ENCODE data around the gene ADD3. TPM values are rescaled to one million over a fixed set of nuclear protein-coding genes. Genes with fewer than 3 reads are reported as not detected.
A peak's percentile ranks its signal among the peaks of the same experiment; 100 is the strongest.

Gene ADD3
- total RNA-seq, 2 donors from 2014 or later: 91.1 to 659 TPM

DNA sequence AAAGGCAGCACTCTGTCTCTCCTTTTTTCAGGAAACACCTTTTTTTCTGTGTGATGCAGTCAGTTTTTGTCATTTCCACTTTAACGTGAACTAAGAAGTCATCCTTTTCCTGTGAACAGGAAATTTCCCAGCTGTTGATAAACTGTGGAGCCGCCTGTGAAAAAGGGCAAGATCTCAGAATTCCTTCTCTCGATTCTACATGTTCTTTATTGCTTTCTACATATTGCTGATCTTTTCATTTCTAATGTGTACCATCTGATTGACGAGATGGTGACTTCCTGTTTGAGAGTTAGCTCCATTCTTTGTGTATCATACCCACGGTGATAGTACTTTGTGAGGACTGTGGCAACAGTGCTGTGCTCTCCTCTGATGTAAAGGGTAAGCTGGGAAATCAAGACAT is 50.4 kb downstream of the ADD3 start:
- H3K4me1 ChIP-seq (ENCODE audit: control insufficient read depth in 1 of 2, low read depth in 2 of 2): peaks cover 18 to 44% of the 10 kb centered on the region in 2 donors
- no peaks in the 10 kb centered on the region for H3K27me3 ChIP-seq (replicated peaks; ENCODE audit: insufficient read depth)
- H3K4me3 ChIP-seq: peak overlapping the region; percentile 15
- H3K36me3 ChIP-seq: no peaks in the 10 kb centered on the region
- ATAC-seq (ENCODE audit: insufficient number of reproducible peaks, low FRiP score, low read depth) (no peak), DNase-seq (ENCODE audit: low spot score) (no peak)
- TF ChIP-seq, protein P1, sequence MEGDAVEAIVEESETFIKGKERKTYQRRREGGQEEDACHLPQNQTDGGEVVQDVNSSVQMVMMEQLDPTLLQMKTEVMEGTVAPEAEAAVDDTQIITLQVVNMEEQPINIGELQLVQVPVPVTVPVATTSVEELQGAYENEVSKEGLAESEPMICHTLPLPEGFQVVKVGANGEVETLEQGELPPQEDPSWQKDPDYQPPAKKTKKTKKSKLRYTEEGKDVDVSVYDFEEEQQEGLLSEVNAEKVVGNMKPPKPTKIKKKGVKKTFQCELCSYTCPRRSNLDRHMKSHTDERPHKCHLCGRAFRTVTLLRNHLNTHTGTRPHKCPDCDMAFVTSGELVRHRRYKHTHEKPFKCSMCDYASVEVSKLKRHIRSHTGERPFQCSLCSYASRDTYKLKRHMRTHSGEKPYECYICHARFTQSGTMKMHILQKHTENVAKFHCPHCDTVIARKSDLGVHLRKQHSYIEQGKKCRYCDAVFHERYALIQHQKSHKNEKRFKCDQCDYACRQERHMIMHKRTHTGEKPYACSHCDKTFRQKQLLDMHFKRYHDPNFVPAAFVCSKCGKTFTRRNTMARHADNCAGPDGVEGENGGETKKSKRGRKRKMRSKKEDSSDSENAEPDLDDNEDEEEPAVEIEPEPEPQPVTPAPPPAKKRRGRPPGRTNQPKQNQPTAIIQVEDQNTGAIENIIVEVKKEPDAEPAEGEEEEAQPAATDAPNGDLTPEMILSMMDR (IDR thresholded peaks at IDR 0.05): no peak
- no peaks in the 10 kb centered on the region for H3K9me3 ChIP-seq
- no peak overlapping the region for H3K27ac ChIP-seq

DNA sequence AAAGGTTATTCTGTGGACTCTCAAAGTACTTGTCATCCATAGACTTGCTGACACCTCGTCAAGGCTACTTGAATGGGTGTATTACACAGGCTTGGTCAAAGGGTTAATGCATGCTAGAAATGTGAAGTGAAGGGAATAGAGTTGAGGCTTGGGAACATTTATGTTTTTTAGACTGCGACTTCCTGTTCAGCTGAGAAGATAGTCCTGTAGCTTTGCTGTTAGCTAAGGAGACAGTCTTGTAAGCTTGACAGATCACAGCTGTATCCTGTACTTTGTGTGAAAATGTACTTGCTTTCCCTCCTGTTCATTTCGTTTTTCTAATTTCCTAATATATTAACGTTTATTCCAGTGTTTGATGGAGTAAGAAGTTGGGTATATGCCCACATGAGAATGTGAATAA is 52.1 kb downstream of the ADD3 start:
- TF ChIP-seq, protein P1 (IDR thresholded peaks at IDR 0.05): no peak
- peaks cover 22 to 46% of the 10 kb centered on the region in 2 donors for H3K4me1 ChIP-seq (ENCODE audit: control insufficient read depth in 1 of 2, low read depth in 2 of 2)
- H3K27ac ChIP-seq: no peak overlapping the region
- H3K36me3 ChIP-seq: no peaks in the 10 kb centered on the region
- H3K27me3 ChIP-seq (replicated peaks; ENCODE audit: insufficient read depth): no peaks in the 10 kb centered on the region
- no peaks in the 10 kb centered on the region for H3K9me3 ChIP-seq
- H3K4me3 ChIP-seq: no peak overlapping the region
- no peak for DNase-seq (ENCODE audit: low spot score)
- ATAC-seq (ENCODE audit: insufficient number of reproducible peaks, low FRiP score, low read depth): no peak

DNA sequence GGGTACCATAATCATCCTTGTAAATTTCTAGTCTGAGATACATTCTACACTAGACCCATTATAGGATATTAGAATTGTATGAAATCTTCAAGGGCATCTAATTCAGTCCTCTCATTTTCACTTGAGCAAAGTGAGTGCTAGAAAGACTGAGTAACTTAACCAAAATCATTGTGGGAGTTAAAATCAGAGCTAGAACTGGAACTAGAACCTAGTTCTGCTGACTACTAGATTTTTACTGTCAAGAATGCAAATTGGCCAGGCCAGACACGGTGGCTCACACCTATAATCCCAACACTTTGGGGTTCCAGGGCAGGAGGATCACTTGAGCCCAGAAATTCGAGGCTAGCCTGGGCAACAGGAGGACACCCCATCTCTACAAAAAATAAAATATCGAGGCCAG is 53.9 kb downstream of the ADD3 start:
- ATAC-seq (ENCODE audit: insufficient number of reproducible peaks, low FRiP score, low read depth): no peak
- DNase-seq (ENCODE audit: low spot score): no peak

DNA sequence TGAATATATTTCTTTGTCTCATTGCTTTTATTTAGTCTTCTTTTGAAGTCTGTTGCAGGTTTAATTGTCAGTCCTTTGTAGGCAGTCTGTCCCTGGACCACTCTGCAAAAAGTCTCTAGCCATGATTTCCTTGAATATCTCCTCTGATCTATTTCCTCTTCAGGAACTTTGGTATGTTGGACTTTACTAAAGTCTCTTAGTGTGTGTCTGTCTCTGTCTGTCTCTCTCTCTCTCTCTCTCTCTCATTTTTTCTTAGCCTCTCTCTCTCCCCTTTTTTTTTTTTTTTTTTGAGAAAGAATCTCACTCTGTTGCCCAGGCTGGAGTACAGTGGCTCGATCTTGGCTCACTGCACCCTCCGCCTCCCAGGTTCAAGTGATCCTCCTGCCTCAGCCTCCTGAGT is 57.5 kb downstream of the ADD3 start:
- no peaks in the 10 kb centered on the region for H3K36me3 ChIP-seq
- no peak for DNase-seq (ENCODE audit: low spot score)
- TF ChIP-seq, protein P1 (IDR thresholded peaks at IDR 0.05): no peak
- no peaks in the 10 kb centered on the region for H3K9me3 ChIP-seq
- H3K4me3 ChIP-seq: no peak overlapping the region
- H3K4me1 ChIP-seq (ENCODE audit: control insufficient read depth in 1 of 2, low read depth in 2 of 2): peaks cover 17 to 33% of the 10 kb centered on the region in 2 donors
- no peak for ATAC-seq (ENCODE audit: insufficient number of reproducible peaks, low FRiP score, low read depth)
- no peak overlapping the region for H3K27ac ChIP-seq
- H3K27me3 ChIP-seq (replicated peaks; ENCODE audit: insufficient read depth): no peaks in the 10 kb centered on the region

More for the DNA sequence above, 53.9 kb downstream of the ADD3 start:
- Histone ChIP-seq H3K4me3 (no peak overlapping the region), H3K27me3 (replicated peaks; ENCODE audit: insufficient read depth) (no peaks in the 10 kb centered on the region), H3K4me1 (ENCODE audit: control insufficient read depth in 1 of 2, low read depth in 2 of 2) (peaks cover 19 to 28% of the 10 kb centered on the region in 2 donors), H3K36me3 (no peaks in the 10 kb centered on the region), H3K9me3 (no peaks in the 10 kb centered on the region), H3K27ac (no peak overlapping the region)
- TF ChIP-seq, protein P1 (IDR thresholded peaks at IDR 0.05): no peak

DNA sequence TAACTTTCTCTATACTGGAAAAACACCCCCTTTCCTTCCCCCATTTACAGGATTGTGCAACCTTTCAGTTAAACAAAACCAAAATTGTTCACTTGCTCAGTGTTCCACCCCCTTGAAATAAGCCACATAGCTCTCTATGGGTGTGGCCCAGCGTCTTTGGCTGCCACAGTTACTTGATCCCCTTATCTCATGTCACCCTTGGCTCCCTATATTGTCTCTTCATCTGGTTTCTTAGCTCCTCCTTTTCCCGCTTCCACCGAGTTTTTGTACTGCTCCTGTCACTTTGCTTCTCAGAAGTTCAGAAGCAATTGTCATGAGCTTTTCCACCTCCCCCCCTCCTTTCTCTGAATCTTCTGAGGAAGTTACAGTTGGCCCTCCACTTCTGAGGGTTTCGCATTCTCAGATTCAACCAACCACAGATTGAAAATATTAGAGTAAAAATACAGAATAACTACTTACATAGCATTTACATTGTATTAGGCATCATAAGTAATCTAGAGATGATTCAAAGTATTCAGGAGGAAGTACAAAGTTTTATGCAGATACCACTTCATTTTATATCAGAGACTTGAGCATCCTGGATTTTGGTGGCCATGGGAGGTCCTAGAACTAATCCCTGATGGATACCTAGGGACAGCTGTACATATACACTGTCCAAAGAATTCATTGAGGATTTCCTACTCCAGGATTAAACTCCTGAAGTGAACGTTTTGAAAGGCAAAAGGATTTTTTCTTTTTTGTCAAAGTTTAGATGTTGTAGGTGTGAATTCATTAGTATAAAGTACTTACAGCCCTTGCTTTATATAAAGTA is 60.4 kb downstream of the ADD3 start:
- Histone ChIP-seq H3K36me3 (no peaks in the 10 kb centered on the region), H3K27ac (peak overlapping the region in 1 of 2 donors; percentile 22), H3K9me3 (no peaks in the 10 kb centered on the region), H3K4me3 (no peak overlapping the region), H3K27me3 (replicated peaks; ENCODE audit: insufficient read depth) (no peaks in the 10 kb centered on the region), H3K4me1 (ENCODE audit: control insufficient read depth in 1 of 2, low read depth in 2 of 2) (peaks cover 21 to 43% of the 10 kb centered on the region in 2 donors)
- no peak for DNase-seq (ENCODE audit: low spot score)
- TF ChIP-seq, protein P1 (IDR thresholded peaks at IDR 0.05): no peak
- ATAC-seq (ENCODE audit: insufficient number of reproducible peaks, low FRiP score, low read depth): no peak
